ENCODE results near the gene CTNNBL1.

DNA sequence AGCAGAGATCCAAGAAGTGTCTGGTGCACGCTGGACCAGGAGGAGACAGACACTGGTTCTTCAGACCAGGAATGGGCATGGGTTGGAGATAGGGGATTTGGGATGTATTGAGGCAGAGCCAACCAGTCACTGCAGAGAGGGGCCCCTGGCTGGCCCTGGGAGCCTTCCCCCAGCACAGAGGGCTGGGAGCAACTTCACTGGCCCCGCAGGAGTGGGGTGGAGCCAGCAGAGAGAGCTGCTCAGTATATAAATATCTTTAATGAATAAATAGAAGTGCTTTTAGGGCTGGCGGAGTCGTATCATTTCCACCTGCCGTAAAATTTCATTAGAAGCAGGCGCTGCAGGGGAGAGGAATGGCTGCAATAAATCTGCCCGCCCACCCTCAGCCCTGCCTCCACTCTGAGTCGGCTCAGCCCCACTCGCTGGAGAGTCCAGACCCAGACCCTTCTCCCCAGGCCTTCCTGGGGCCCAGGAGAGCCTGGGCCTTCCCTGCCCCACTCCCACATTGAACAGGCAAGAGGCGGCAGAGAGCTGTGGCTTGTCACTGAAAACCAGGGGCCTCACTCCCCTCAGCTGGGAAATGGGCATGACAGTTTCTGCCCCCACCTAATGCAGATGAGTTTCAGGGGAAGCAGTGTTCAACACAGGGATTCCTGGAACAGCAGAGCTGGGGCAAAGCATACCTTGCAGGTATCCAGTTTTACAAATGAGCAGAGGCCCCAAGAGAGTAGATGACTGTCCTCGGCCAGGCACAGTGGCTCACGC, 185.2 kb downstream of the CTNNBL1 start:
- no peak for TF ChIP-seq POLR2A (IDR thresholded peaks at IDR 0.05)
- no peak for TF ChIP-seq CTCF (IDR thresholded peaks at IDR 0.05)
